NCI-H1436 (cell line): ENCODE data around the gene SDHD.
A peak's percentile ranks its signal among the peaks of the same experiment; 100 is the strongest.
"Not testable (repeated sequence)": the region's sequence is repeated elsewhere in the genome, so short reads cannot be mapped to it uniquely, and the experiment has no call there.

Experiments used
- DNase-seq: peaks from one replicate; lab custom pipeline; 2025; lab: John Stamatoyannopoulos, UW

Gene SDHD

GRCh38 chr11:112086422-112087191, at the start of gene SDHD, which contains the start of gene TIMM8B:
TSS of gene SDHD (plus strand) at chr11:112086873. CDS start at chr11:112086908, 35 bp downstream.
TSS of gene TIMM8B (minus strand) at chr11:112086756. CDS start at chr11:112086723, 33 bp downstream.
- DNase-seq, result peak; percentile 96

GRCh38 chr11:112037527-112037926, 49.1 kb upstream of the SDHD start:
- no peak for DNase-seq

- no peak for DNase-seq
Observed at GRCh38 chr11:112042161-112042960, 44.3 kb upstream of the SDHD start.

- no peak for DNase-seq
Observed at GRCh38 chr11:112042961-112043304, 43.7 kb upstream of the SDHD start.

GRCh38 chr11:112044961-112045360, 41.7 kb upstream of the SDHD start:
- DNase-seq, result no peak

- DNase-seq, result not testable (repeated sequence)
Observed at GRCh38 chr11:112046647-112047046, 40.0 kb upstream of the SDHD start.

- DNase-seq, result not testable (repeated sequence)
Observed at GRCh38 chr11:112048256-112048655, 38.4 kb upstream of the SDHD start.

- no peak for DNase-seq
Observed at GRCh38 chr11:112049777-112050176, 36.9 kb upstream of the SDHD start.

GRCh38 chr11:112050721-112051120, 36.0 kb upstream of the SDHD start:
- DNase-seq, result no peak

GRCh38 chr11:112051768-112052167, 34.9 kb upstream of the SDHD start:
- no peak for DNase-seq

- no peak for DNase-seq
Observed at GRCh38 chr11:112057170-112057569, 29.5 kb upstream of the SDHD start.

- DNase-seq, result no peak
Observed at GRCh38 chr11:112058103-112058502, 28.6 kb upstream of the SDHD start.

GRCh38 chr11:112062923-112063322, 23.8 kb upstream of the SDHD start:
- no peak for DNase-seq

GRCh38 chr11:112073941-112074811, 12.5 kb upstream of the SDHD start, which contains the start of the genes NKAPD1 and PIH1D2:
TSS of gene NKAPD1 (plus strand) at chr11:112074299. CDS start at chr11:112075575, 1,276 bp downstream.
TSS of gene PIH1D2 (minus strand) at chr11:112074017. CDS start at chr11:112073174, 843 bp downstream.
- DNase-seq, result peak; percentile 86

- no peak for DNase-seq
Observed at GRCh38 chr11:112082729-112083128, 3.9 kb upstream of the SDHD start.

- no peak for DNase-seq
Observed at GRCh38 chr11:112085822-112086421, 751 bp upstream of the SDHD start.

- no peak for DNase-seq
Observed at GRCh38 chr11:112087212-112087611, 539 bp downstream of the SDHD start.

- not testable (repeated sequence) for DNase-seq
Observed at GRCh38 chr11:112095302-112095701, 8.6 kb downstream of the SDHD start.

GRCh38 chr11:112096194-112096593, 9.5 kb downstream of the SDHD start:
- no peak for DNase-seq

GRCh38 chr11:112097734-112098528, 11.3 kb downstream of the SDHD start:
- no peak for DNase-seq

- no peak for DNase-seq
Observed at GRCh38 chr11:112100462-112100861, 13.8 kb downstream of the SDHD start.
